Body of pancreas (tissue), 4 donors: ENCODE data around the gene PDE11A. TPM values are rescaled to one million over a fixed set of nuclear protein-coding genes. Genes with fewer than 3 reads are reported as not detected.

Experiments
- ATAC-seq: fragments of 150-250 bp; one replicate; pipeline ENCODE4 v1.9.1; 2016
- DNase-seq, 4 donors: peaks; one replicate each; pipeline ENCODE4 v3.0.0-alpha.2; 2019
- H3K27ac ChIP-seq, 4 donors: fragments of 200-600 bp; sonication (generic); 1 replicate in 3 of 4; 2 replicates in 1 of 4; pipeline versions ENCODE4 v1.5.1 to v1.6.1; 2016 to 2019; ENCODE audit warnings: mild to moderate bottlenecking in 1 of 4, mixed read lengths in 1 of 4, moderate library complexity in 1 of 4
- H3K27me3 ChIP-seq, 2 donors: fragments of 200-600 bp; sonication (generic); one replicate each; pipeline ENCODE4 v1.6.0; 2016; ENCODE audit warnings: mild to moderate bottlenecking in 1 of 2
- H3K36me3 ChIP-seq, 2 donors: fragments of 200-600 bp; sonication (generic); replicated peaks in 1 of 2; 2 replicates each; pipeline ENCODE4 v1.5.1; 2016; ENCODE audit warnings: low read depth in 2 of 2; ENCODE audit not compliant: insufficient read depth in 1 of 2
- H3K4me1 ChIP-seq: fragments of 200-600 bp; sonication (generic); one replicate; pipeline ENCODE4 v1.6.0; 2016
- H3K4me3 ChIP-seq, 2 donors: fragments of 200-600 bp; sonication (generic); 1 replicate in 1 of 2; 2 replicates in 1 of 2; pipeline ENCODE4 v1.5.1; 2016 to 2019
- H3K9me3 ChIP-seq, 3 donors: fragments of 200-600 bp; sonication (generic); 1 replicate in 2 of 3; 2 replicates in 1 of 3; pipeline ENCODE4 v1.5.1; 2016
- POLR2A ChIP-seq, 3 donors: fragments of 450-650 bp; IDR thresholded peaks; one replicate each; pipeline ENCODE4 v1.6.1; 2016; ENCODE audit warnings: antibody characterized with exemption in 3 of 3, mild to moderate bottlenecking in 2 of 3
- WGBS, 2 donors: methylation state at CpG; one replicate each; pipeline ENCODE4 v1.1.5; 2017; 5-methylcytosine and 5-hydroxymethylcytosine counted together
- intact Hi-C: fragments of 100-400 bp; cut with DNase I; formaldehyde crosslinking; loops from one replicate; pipeline ENCODE4 v1.15.1; 2023
- total RNA-seq, 2 donors: library from RNA; depleted of rRNA; stranded (reverse); fragments of >200 nt; gene quantifications; one replicate each; pipeline ENCODE4 v1.1.0, GENCODE V29; 2016
- TF ChIP-seq, protein P1 (sequence below), 7 experiments: fragments of 450-650 bp in 4 of 7; fragments of 200-600 bp in 3 of 7; sonication (generic) in 3 of 7; IDR thresholded peaks; one replicate each; pipeline ENCODE4 v1.5.1; 2016 to 2019; ENCODE audit warnings: antibody characterized with exemption in 7 of 7

The PDE11A gene
- total RNA-seq, 2 donors from 2014 or later = 2.6 to 4.0 TPM

DNA sequence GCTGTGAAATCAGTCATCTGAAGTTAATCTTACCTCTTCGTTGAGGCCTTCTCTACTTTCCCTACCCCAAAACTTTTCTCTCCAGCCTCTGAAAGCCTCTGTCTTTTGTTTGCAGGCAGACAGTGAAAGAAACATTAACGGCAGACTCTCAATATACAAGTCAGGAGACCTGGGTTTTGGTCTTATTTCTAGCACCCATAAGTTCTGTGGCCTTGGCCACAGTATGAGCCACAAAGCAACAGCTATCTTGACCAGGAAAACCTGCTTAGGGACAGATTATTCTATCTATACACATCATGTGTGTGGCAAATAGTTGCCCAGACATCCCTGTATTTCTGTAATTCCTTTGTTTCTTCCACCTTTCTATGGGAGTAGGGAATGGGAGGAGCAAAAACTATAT is 361.7 kb downstream of the PDE11A start:
- DNase-seq = no peak
- intact Hi-C loops = no loop called here
- Histone ChIP-seq H3K4me1 (no peaks in the 10 kb centered on the region), H3K9me3 (no peaks in the 10 kb centered on the region), H3K36me3 (no peaks in the 10 kb centered on the region), H3K27ac (no peak overlapping the region), H3K27me3 (no peaks in the 10 kb centered on the region), H3K4me3 (no peak overlapping the region)
- no peak for ATAC-seq
- TF ChIP-seq POLR2A (IDR thresholded peaks at IDR 0.05) = no peak
- TF ChIP-seq, protein P1, sequence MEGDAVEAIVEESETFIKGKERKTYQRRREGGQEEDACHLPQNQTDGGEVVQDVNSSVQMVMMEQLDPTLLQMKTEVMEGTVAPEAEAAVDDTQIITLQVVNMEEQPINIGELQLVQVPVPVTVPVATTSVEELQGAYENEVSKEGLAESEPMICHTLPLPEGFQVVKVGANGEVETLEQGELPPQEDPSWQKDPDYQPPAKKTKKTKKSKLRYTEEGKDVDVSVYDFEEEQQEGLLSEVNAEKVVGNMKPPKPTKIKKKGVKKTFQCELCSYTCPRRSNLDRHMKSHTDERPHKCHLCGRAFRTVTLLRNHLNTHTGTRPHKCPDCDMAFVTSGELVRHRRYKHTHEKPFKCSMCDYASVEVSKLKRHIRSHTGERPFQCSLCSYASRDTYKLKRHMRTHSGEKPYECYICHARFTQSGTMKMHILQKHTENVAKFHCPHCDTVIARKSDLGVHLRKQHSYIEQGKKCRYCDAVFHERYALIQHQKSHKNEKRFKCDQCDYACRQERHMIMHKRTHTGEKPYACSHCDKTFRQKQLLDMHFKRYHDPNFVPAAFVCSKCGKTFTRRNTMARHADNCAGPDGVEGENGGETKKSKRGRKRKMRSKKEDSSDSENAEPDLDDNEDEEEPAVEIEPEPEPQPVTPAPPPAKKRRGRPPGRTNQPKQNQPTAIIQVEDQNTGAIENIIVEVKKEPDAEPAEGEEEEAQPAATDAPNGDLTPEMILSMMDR (IDR thresholded peaks at IDR 0.05) = no peak
- WGBS, 2 donors = 78 to 87% methylated on average over 2 of the region's 2 CpGs

DNA sequence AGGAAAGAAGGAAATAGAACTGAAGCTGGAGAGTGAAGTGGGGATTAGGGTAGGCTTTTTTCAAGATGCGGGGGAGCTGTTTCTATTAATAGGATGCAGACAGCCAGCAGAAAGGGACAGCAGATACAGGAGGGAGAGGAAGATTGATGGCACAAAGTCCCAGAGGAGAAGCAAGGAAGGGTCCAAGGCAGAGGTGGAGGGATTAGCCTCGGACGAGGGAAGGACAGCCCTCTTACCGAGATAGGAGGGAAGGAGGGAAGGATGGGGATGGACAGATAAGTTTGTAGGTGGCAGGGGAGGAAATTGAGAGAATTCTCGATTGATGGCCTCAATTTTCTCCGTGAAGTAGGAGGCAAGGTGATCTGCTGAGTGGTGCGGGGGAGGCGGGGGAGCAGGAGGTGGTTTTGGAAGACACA is 362.6 kb downstream of the PDE11A start:
- no peaks in the 10 kb centered on the region for H3K9me3 ChIP-seq
- no peaks in the 10 kb centered on the region for H3K27me3 ChIP-seq
- H3K36me3 ChIP-seq = no peaks in the 10 kb centered on the region
- TF ChIP-seq, protein P1 (IDR thresholded peaks at IDR 0.05) = no peak
- TF ChIP-seq POLR2A (IDR thresholded peaks at IDR 0.05) = no peak
- whole genome bisulfite sequencing, 2 donors = 86 to 88% methylated on average over 7 to 8 of the region's 8 CpGs
- no peak overlapping the region for H3K27ac ChIP-seq
- H3K4me3 ChIP-seq = no peak overlapping the region
- H3K4me1 ChIP-seq = no peaks in the 10 kb centered on the region
- intact Hi-C loops = no loop called here
- no peak for ATAC-seq
- DNase-seq = no peak

DNA sequence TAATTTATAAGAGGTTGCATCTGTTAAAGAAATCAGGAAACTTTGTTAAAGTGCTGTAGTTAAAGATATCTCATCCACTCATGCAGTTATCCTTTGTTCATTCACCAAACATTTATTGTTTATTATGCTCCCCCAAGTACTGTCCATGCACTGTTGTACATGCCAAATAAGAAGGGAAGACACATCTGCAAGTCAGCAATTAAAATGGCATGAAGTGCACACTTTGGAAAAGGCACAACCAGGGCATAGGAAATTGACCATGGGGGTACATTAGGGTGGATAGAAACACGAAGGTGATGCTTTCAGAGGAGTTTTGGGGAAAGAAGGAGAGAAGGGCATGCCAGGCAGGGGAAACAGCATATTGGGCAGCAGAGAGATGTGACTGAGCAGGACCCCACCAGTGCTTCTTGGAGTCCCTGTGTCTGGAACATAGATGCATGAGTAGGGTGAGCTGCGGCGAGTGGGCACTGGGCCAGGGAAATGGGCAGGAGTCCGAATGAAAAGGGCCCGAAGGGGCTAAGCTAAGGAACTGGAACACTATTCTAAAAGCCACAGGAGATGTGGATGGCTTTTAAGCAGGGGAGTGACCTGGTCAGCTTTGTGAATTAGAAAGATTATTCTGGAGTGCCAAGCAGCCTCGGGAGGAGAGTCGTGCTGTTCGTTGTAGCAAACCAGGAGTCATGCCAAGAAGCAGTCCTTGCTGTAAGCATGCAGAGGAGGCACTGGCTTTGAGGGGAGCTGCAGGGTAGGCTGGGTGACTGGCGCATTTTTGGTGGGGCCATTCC is 363.7 kb downstream of the PDE11A start:
- H3K36me3 ChIP-seq = no peaks in the 10 kb centered on the region
- TF ChIP-seq, protein P1 (IDR thresholded peaks at IDR 0.05) = no peak
- TF ChIP-seq POLR2A (IDR thresholded peaks at IDR 0.05) = no peak
- H3K9me3 ChIP-seq = no peaks in the 10 kb centered on the region
- ATAC-seq (no peak), DNase-seq (no peak)
- intact Hi-C loops = no loop called here
- no peak overlapping the region for H3K27ac ChIP-seq
- H3K4me3 ChIP-seq = no peak overlapping the region
- H3K27me3 ChIP-seq = no peaks in the 10 kb centered on the region
- WGBS, 2 donors = 61 to 84% methylated on average over 9 of the region's 9 CpGs
- H3K4me1 ChIP-seq = no peaks in the 10 kb centered on the region

DNA sequence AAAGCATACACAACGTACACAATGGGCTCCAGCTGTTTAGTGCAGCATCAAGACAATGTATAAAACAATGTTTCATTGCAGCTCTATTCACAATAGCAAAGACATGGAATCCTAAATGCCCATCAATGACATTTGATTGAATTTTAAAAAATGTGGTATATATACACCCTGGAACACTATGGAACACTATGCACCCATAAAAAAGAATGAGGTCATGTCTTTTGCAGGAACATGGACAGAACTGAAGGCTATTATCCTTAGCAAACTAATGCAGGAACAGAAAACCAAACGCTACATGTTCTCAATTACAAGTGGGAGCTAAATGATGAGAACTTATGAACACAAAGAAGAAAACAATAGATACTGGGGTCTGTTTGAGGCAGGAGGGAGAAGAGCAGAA is 364.5 kb downstream of the PDE11A start:
- ATAC-seq (no peak), DNase-seq (no peak)
- TF ChIP-seq, protein P1 (IDR thresholded peaks at IDR 0.05) = no peak
- no peak for TF ChIP-seq POLR2A (IDR thresholded peaks at IDR 0.05)
- WGBS, 2 donors = 88 to 93% methylated on average over 2 of the region's 2 CpGs
- intact Hi-C loops = no loop called here
- H3K27ac ChIP-seq = no peak overlapping the region
- no peaks in the 10 kb centered on the region for H3K9me3 ChIP-seq
- no peak overlapping the region for H3K4me3 ChIP-seq
- H3K27me3 ChIP-seq = no peaks in the 10 kb centered on the region
- H3K36me3 ChIP-seq = no peaks in the 10 kb centered on the region
- no peaks in the 10 kb centered on the region for H3K4me1 ChIP-seq
